Measurements from ENCODE around the gene OTX1.
"Not testable (repeated sequence)": the region's sequence is repeated elsewhere in the genome, so short reads cannot be mapped to it uniquely, and the experiment has no call there.

- TF ChIP-seq YY1 (IDR thresholded peaks at IDR 0.05; ENCODE audit: low read depth, low read length); CTCF (IDR thresholded peaks at IDR 0.05; ENCODE audit: control extremely low read depth in 1 of 3, insufficient read depth in 1 of 3, low read depth in 1 of 3, low read length in 3 of 3); POLR2A (IDR thresholded peaks at IDR 0.05; ENCODE audit: control extremely low read depth in 1 of 2, low read depth in 2 of 2, low read length in 2 of 2); RAD21 (IDR thresholded peaks at IDR 0.05 in 1 of 2, conservative IDR thresholded peaks at IDR 0.05 in 1 of 2; ENCODE audit: low read depth in 2 of 2, low read length in 2 of 2); RXRA (IDR thresholded peaks at IDR 0.05; ENCODE audit: insufficient read depth, low read depth, low read length); ATF3 (IDR thresholded peaks at IDR 0.05; ENCODE audit: insufficient read depth, low read depth, low read length); CBX5 (IDR thresholded peaks at IDR 0.05; ENCODE audit: low read depth, low read length); POU5F1 (IDR thresholded peaks at IDR 0.05; ENCODE audit: low read depth, low read length): not testable (repeated sequence)
These were observed 23.8 kb downstream of the OTX1 start for GRCh38 chr2:63074399-63074798.

Data from H1 (cell line).